OCI-LY3 (cell line): Measurements from ENCODE around the gene SERAC1.

Experiments
- EZH2phosphoT487 ChIP-seq: fragments of 200-600 bp; shearing (Covaris generic); IDR thresholded peaks from 2 replicates; pipeline ENCODE4 v1.6.1; 2018; ENCODE audit warnings: antibody characterized with exemption, mixed run types, low read depth
- TF ChIP-seq, protein P1 (sequence below): fragments of 200-600, 300-600 bp; sonication (generic); IDR thresholded peaks from 2 replicates; pipeline ENCODE4 v1.5.1; 2014; ENCODE audit warnings: antibody characterized with exemption, low read length, low read depth

DNA sequence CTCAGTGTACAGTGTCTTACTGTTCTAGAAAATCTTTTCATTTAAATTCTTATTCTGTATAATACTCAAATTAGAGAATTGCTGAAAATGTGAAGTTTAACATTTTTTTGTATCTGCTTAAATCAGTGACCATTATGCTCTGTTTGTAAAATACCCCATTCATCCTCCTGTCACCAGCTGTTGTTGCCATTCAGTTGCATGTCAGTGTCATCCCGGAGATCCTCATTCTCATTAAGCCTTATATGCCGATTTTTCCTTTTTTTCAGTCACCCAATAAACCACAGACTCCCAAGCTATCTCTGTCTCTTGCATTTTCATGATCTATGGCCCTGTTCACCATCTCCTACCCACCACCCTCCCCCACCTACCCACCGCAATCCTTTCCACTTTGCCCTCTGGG lies 20.5 kb upstream of the SERAC1 start:
- TF ChIP-seq, protein P1, sequence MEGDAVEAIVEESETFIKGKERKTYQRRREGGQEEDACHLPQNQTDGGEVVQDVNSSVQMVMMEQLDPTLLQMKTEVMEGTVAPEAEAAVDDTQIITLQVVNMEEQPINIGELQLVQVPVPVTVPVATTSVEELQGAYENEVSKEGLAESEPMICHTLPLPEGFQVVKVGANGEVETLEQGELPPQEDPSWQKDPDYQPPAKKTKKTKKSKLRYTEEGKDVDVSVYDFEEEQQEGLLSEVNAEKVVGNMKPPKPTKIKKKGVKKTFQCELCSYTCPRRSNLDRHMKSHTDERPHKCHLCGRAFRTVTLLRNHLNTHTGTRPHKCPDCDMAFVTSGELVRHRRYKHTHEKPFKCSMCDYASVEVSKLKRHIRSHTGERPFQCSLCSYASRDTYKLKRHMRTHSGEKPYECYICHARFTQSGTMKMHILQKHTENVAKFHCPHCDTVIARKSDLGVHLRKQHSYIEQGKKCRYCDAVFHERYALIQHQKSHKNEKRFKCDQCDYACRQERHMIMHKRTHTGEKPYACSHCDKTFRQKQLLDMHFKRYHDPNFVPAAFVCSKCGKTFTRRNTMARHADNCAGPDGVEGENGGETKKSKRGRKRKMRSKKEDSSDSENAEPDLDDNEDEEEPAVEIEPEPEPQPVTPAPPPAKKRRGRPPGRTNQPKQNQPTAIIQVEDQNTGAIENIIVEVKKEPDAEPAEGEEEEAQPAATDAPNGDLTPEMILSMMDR: no peak
- TF ChIP-seq EZH2phosphoT487: no peak
